Measurements from ENCODE around the gene ITFG1.

DNA sequence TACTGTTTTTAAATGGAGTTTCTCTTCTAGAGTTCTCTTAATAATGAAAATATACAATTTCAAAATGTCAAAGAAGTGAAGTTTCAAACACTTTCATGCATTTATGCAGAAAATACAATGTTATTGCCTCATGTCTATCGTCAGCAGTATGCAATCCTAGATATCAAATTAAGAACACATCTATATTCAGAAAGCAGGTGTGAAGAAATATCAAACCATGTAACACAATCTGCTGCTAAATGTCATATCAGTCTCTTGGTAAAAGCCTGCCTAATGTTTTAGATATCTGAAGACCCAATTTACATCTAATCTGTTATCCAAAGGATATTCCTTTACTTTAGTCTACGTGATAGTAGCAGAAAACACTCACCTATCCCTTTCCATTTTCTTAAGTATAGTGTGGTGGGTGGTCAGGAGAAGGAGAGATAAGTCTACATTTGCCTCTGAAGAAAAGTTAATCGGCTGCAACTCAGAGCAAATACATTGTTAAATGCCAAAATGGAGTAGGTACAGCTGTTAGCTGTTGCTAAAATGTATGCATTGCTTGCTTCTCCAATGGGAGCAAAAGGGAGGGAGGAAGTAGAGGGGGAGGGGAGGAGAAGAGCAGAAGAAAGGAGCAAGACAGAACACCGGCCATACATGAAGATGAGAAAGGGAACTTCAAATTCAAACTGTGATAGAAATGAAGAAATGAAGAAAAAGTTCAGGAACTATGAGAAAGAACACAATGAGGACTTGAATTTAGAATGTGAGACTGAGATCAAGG lies 64.9 kb downstream of the ITFG1 start:
- TF ChIP-seq, protein P1, sequence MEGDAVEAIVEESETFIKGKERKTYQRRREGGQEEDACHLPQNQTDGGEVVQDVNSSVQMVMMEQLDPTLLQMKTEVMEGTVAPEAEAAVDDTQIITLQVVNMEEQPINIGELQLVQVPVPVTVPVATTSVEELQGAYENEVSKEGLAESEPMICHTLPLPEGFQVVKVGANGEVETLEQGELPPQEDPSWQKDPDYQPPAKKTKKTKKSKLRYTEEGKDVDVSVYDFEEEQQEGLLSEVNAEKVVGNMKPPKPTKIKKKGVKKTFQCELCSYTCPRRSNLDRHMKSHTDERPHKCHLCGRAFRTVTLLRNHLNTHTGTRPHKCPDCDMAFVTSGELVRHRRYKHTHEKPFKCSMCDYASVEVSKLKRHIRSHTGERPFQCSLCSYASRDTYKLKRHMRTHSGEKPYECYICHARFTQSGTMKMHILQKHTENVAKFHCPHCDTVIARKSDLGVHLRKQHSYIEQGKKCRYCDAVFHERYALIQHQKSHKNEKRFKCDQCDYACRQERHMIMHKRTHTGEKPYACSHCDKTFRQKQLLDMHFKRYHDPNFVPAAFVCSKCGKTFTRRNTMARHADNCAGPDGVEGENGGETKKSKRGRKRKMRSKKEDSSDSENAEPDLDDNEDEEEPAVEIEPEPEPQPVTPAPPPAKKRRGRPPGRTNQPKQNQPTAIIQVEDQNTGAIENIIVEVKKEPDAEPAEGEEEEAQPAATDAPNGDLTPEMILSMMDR (IDR thresholded peaks at IDR 0.05): no peak
- TF ChIP-seq POLR2A (IDR thresholded peaks at IDR 0.05): no peak

All from body of pancreas (tissue), 4 donors.